SK-N-MC (cell line): ENCODE measurements around the gene DQX1.

Experiments
- EZH2 ChIP-seq: fragments of 200-600 bp; sonication (generic); IDR thresholded peaks from one replicate; pipeline ENCODE4 v1.6.1; 2017; ENCODE audit warnings: antibody characterized with exemption
- POLR2AphosphoS5 ChIP-seq: IDR thresholded peaks from 2 replicates; pipeline ENCODE4 v1.6.1; 2012; ENCODE audit warnings: mild to moderate bottlenecking, low read depth, low read length, borderline replicate concordance

DNA sequence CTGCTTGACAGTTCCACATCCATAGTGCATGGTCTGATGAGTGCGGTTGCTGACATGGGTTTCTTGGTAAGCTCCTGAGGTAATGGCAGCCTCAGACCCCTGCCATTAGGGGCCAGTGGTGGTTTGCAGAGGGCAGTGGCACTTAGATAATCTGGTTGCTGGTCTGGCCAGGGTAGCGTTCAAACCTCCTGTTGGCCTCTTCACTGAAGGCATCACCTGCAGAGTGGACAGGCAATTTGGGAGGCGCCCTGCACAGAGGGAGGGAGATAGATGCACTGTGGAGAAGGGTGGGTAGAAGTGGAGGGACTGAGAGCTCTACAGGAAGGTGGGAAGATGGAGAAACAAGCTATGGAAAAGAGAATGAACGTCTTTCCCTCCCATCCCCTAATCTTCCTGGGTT, 7.4 kb upstream of the DQX1 start:
- TF ChIP-seq EZH2: no peak
- no peak for TF ChIP-seq POLR2AphosphoS5
